T-helper 22 cell (primary cell): ENCODE results near the gene GP5.

Experiments used
- DNase-seq: peaks from one replicate; pipeline ENCODE4 v3.0.0-alpha.2; 2020; ENCODE audit warnings: low read depth

Gene GP5, protein sequence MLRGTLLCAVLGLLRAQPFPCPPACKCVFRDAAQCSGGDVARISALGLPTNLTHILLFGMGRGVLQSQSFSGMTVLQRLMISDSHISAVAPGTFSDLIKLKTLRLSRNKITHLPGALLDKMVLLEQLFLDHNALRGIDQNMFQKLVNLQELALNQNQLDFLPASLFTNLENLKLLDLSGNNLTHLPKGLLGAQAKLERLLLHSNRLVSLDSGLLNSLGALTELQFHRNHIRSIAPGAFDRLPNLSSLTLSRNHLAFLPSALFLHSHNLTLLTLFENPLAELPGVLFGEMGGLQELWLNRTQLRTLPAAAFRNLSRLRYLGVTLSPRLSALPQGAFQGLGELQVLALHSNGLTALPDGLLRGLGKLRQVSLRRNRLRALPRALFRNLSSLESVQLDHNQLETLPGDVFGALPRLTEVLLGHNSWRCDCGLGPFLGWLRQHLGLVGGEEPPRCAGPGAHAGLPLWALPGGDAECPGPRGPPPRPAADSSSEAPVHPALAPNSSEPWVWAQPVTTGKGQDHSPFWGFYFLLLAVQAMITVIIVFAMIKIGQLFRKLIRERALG

DNA sequence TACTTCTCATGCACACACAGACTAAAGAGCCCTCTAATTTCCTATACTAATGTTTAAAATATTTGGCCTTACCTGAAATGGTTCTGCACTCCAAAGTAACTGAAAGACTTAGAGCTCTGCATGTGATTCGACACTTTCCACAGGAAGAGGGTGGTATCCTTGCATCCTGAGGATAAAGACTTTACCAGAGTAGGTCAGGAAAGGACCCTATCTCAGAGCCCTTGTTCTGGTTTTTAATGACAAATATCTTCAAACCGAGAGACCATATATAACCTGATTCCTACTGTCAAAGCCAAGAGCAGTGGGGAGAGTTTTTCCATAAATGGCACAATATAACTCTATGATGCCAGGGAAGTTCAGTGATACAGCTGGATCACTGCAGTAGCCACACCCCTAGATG is at the start of gene GP5:
Gene GP5 (minus strand): TSS at position 101 of the 400 bp plus-strand sequence. CDS start 984 bp downstream, outside the sequence.
- no peak for DNase-seq

DNA sequence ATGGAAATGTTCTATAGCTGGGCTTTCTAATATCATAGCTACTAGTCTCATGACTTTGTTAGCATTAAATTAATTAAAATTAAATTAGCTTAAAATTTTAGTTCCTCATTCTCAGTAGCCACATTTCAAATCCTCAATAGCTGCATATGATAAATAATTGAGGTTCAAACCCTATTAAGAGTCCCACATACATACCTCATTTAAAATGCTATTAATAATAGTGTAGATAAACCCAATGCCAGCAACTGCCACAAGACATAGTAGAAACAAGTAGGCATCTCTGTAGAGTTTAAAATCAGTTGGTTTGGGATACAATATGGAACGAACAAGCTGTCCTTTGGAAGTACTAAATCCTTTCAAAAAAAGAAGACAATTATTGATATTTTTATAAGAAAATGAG is 48.6 kb upstream of the GP5 start:
- no peak for DNase-seq

DNA sequence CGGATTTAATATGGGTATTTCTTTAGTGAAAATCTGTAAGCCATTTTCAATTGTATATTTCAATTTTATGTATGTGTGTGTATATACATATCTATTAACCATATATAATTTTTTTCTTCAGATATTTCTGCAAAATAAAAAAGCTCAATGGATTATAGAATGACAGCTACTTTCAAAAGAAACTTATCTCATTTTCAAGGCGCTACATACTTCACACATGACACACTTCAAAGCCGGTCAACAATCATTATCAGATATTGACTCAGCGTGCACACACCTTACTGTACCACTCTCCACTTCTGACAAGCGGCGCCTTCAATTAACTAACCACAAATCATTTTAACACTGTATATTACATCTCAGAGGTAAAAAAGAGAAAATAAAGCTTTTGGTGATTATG is 48.1 kb upstream of the GP5 start:
- DNase-seq: no peak

DNA sequence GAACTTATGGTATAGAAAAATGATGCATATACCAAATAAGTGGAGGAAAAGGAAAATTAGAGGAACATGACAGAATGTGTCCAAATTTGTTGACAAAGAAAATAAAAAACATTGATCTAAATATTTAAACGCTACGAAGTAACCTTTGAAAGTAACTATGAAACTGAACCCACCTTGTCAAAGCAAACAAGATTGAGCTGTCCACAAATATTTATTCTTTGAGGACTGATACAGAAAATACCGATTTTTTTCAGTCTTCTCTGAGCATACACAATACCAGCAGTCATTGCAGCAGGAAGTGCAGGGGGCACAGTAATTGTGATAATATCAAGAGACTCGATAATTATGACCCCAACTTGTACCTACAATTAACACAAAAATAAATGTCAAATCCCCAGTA is 47.7 kb upstream of the GP5 start:
- DNase-seq: no peak

DNA sequence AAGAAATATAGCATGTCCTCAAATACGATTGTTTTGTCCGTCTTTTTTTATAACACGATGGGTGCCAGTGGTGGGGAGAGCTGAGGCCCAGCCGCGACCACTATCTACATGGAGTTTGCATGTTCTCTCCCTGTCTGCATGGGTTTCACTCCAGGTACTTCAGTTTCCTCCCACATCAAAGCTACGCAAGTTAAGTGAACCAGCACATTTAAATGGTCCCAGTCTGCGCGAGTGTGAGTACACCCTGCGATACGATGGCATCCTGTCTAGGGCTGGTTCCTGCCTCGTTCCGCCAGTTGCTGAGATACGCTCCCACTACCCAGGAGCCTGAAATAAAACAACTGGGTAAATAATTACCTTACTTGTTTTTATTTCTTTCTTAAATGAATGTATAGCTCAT is 47.1 kb upstream of the GP5 start:
- no peak for DNase-seq

DNA sequence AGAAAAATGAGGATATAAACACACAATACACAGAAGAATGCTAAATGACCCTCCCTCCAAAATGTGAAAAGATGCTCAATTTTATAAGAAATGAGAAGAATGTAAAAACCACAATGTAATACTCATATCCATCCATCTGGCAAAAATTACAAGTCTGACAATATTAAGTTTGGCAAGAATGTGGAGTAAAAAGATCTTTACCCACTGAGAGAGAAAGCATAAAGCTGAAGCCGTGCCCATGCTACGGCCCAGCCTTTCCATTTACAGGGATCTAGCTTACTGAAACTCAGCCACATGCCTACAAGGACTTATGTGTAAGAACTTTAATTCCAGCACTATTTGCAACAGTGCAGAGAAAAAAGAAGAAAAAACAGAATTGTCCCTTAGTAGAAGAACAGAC is 44.8 kb upstream of the GP5 start:
- no peak for DNase-seq

DNA sequence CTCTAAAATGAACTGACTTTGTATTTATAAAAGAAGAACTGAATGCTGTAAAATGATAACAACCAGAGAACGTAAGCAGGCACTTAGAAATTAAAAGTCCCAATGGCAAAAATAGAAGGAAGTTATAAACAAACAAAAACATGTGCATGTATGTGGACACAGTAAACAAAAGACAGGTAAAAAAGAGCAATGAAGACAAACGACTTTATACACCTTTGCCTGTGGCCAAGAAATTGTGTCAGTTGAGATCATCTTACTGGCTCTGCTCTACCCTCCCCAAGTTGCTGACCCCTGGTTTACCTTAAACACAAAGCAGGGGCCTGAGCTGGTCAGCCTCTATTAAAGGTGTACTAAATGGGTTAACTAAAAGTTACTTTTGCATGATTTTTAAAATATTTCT is 41.7 kb upstream of the GP5 start:
- DNase-seq: no peak

DNA sequence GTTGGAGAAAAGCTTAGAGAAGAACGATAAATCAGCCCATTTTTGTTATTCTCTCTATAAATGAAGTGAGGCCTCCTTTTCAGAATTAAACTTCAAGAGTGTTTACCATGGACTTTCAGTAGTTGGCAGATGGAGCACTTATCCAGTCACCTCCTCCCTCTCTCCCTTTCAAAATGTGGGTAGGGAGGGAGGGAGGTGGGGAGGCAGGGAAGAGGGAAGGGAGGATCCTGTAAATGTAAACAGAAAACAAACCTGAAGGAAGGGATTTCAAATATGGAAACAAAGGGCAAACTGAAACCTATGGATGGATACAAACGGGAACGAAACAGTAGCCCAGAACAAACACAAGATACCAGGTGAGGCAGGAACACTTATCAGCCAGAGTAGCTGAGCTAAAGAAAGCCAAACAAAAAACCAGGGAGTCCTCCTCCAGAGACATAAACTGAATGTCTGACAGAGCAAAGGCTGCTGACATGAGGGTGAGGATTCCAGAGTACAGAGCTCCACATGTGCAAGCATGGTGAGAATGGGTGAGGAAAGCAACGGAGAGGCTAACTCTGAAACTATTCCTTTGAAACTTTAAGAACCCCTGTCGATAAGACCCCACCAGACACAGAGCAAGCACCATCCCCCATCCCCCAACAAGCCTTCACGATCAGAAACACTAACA is 41.0 kb upstream of the GP5 start:
- no peak for DNase-seq

DNA sequence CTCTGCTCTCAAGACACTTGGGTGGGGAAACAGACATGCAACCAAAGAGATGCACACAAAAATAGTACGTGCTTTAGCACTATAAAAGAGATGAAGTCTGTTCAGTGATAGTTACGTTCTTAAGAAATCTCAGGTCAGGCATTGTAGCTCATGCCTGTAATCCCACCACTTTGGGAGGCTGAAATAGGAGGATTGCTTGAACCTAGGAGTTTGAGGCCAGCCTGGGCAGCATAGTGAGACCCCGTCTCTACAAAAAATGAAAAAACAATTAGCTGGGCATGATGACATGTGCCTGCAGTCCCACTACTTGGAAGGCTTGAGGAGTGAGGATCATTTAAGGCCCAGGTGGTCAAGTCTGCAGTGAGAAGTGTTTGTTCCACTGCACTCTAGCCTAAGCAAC is 35.4 kb upstream of the GP5 start:
- DNase-seq: no peak

DNA sequence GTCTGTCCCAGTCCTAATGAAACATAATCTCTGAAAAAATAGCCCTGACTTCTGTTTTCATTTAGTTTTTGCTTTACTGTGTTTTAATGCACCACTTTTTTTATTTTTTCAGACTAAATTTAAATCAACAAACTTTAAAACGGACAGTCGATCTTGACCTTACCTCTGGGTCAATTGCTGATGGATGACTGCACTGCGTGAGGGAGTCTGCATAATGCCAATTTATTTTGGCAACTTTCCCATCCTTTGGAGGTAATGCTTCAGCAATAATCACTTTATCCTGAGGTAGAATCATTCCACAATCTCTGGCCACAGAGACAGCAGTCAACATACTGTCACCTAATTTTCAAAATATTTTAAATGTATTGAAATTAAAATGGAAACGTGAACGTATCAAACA is 32.5 kb upstream of the GP5 start:
- DNase-seq: no peak

DNA sequence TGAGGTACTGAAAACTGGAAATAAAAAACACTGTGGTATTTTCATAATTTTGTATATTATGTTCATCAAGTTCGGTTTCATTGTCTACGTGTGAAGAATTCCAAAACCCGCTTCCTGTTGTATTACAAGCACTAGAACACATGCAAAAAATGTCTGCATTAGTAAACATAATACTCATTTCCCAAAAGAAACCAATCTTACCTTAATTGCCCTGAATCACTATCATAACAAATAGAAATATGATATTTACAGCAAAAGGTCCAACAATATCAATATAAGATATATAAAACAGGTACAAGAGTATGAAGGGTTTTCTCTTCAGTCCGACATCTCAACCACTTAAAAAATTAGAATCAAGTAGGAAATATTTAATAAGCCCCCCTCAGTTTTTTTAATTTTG is 26.3 kb upstream of the GP5 start:
- DNase-seq: no peak

DNA sequence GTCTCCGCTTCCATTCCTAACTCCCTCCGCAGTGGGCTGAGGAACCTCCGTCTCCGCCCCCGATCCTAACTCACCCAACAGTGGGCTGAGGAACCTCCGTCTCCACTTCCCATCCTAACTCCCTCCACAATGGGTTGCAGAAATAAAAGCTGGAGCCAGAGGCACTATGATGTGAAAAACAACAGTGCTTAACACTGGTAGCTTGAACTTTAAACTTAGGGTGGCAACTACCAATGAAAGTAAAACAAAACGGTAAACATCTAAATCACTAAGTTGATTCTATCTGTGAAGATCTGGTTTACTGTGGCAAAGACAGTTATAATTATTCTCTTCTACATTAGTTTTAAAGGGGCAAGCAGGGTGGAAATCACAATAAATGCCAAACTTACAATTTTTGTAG is 25.9 kb upstream of the GP5 start:
- no peak for DNase-seq

DNA sequence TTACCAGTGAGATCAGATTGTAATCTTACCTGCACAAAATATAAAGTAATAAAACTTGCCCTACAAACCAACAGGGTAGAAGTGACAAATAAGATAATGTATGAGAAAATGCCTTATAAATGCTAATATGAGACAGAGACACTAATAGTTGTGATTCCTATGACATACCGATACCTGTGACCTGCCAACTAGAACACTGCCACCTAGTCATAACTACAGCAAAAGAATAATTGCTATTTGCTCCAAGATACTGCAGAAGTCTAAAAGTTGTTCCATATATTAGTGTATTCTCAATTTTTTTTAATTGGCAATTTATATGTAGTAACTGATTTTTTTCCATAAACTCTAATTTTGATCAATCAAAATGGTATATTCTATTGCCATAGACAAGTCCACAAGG is 25.3 kb upstream of the GP5 start:
- DNase-seq: no peak

DNA sequence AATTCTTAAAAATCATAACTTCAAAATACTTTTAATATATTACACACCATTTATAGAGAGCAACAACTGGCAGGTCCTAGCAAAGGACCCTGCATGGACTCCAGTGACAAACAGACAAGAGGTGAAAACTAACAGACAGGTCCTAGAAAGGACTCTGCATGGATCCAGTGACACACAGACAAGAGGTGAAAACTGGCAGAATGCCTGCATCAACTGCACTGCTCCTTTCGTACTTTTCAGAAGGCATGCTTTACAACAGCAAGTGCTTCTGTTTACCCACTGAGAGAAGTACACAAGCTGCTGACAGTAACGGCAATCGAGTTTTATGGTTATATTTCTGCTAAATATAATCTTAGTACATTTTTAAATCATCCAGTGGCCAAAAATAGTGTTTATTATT is 24.3 kb upstream of the GP5 start:
- DNase-seq: no peak

DNA sequence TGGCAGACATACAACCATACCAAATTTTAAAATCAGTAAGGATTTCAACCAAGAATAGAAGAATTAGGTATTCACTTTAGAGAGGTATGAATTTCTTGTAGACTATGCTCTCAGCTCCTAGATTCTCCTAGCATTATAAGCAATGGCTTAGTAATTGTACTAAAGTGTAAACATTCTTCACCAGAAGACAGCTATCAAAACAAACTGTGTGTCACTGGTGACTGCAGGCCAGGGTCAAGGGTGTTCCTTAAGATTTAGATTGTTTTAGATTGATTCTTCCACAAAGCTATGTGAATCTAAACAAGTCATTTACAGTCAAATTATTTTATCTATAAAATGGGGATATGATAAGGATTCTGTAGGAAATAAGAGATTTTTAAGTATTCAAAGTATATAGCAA is 23.1 kb upstream of the GP5 start:
- no peak for DNase-seq

DNA sequence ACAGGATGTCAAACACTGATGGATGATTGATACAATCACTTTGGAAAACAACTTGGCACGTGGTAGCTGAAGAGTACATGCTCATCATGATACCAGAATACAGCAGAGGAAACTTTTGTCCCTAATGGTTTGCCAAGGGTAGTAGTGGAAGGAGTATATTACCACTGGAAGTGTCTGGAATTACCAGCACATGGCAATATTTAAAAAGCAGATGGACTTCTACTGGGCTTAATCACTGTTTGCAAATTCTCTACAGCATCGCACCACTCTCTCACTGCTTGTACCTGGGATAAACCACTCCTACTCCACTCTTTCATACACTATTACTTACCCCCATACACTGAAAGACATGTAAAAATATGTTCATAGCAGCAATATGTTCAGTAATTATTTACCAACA is 19.6 kb upstream of the GP5 start:
- no peak for DNase-seq

DNA sequence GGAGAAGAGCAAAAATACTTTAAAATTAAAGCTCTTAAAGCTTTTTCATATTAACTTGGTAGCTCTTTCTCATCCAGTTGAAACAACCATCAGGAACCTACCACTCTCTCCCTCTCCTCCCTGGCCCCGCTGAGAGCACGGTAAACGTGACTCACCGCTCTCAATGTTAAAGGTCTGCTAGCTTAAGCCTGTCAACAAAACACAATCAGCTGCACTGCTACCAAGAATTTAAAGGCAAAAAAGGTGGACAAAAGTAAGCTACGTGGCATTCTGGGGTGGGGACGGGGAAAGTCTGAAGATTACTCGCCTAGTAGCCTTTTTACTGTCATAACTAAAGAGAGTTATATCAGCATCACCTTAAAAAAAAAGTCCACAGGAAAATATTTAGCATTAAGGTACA is 8.4 kb upstream of the GP5 start:
- DNase-seq: no peak

DNA sequence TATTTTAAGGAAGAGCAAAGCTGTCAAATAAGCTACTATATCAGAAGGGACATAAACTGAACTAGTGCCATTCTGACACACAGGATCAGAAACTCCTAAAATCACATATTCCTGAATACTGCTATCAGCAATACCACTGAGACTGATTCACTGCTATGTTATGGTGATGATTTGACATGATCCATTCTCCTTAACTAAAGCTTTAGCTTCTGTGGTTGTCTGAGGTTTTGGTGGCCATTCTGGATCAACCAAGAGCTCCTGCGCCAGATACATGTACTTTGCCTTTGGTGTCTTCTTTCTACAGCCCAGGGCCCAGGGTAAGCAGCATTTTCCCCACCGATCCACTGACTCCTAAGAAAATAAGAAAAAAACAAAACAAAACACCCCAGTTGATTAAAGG is 6.7 kb upstream of the GP5 start:
- DNase-seq: no peak

DNA sequence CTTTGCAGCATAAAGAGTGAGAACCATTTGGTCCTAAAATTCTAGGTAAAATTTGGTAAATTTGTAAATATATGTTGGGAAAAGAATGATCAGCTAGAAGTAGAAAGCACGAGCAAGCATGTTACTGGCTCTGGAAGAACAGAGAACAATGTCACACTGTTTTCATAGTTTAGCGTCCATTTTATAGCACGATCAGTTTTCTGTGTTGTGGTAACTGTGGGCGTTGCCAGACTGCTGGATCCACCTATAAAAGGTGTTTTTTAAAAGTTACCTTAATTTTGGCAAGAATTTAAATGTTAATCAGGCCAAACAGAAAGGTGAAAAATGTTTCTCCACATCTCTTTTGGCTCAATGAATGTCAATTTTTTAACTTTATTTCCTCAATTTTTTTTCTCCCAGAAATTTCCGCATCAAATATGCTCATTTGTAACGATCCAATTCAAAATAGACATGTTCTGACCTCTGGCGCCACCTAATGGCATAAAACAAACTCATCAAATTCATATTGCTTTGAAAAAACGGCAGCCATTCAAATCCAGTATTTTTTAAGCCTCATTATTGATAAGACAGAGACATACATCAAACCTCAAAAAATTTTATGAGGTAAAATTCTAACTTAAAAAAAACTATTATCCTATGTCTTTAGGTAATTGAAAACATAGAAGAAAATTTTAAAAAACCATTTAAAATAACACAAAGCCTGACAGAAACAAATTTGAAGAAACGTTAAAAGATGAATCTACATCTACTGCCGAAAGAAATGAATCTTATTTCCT is 5.5 kb upstream of the GP5 start:
- DNase-seq: no peak

DNA sequence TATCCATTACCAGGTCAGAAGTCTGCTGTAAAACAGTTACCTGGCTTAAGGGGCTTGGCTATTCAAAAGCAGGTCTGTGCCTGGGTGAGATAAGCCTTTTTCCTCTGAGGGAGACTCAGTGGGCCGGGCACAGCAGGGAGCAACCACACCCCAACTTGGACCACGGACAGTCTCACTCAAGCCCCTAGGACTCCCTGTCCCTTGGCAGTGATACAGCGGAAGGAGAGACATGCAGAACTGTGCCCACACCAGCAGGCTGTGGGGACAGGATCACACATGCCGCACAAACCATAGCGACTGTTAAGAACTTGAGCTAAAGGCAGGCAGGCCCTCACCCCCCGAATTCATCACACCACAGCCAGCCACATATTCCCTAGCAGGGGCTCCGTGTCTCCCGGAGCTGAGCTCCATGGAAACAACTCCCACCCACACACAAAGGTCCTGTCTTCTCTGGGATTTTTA is 2.8 kb upstream of the GP5 start:
- DNase-seq: no peak

DNA sequence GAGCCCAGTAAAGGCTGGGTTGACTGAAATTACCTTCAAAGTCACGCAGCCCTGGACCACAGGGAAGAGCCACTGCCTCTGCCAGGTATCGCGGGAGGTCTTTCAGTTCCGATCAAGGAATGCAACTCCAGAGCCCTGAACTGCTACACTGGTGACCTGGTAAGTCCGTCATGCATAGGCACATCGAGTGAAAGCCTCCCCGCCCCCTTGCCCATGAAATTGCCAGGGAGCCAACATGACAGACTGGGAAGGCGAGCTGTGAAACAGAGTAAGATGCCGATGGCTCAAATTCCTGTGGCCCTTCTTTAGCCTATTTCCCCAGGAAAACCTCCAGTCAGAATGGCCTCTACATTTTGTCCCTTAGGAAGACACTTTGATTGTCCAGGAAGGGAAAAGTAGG is 2.3 kb upstream of the GP5 start:
- DNase-seq: no peak

DNA sequence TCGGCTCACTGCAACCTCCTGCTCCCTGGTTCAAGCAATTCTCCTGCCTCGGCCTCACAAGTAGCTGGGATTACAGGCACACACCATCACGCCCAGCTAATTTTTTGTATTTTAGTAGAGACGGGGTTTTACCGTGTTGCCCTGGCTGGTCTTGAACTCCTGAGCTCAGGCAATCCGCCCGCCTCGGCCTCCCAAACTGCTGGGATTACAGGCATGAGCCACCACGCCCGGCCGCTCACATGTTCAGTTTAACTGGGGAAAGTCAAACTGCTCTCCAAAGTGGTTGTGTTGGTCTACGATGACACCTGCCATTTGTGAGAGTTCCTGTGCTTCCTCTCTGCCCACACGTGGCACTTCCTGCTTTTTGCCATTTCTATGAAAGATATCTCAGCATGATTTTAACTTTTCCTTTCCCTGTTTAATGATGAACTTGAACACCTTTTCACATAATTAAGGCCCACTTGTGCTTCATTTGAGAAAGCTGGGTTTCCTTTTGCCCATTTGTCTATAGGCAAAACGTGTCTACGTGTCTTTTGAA is 877 bp upstream of the GP5 start:
- DNase-seq: no peak
